ENCODE measurements around the gene GRPEL2. TPM values are rescaled to one million over a fixed set of nuclear protein-coding genes. Genes with fewer than 3 reads are reported as not detected.

The GRPEL2 gene
- total RNA-seq, 1 experiment from 2014 or later, result 48.9 TPM

DNA sequence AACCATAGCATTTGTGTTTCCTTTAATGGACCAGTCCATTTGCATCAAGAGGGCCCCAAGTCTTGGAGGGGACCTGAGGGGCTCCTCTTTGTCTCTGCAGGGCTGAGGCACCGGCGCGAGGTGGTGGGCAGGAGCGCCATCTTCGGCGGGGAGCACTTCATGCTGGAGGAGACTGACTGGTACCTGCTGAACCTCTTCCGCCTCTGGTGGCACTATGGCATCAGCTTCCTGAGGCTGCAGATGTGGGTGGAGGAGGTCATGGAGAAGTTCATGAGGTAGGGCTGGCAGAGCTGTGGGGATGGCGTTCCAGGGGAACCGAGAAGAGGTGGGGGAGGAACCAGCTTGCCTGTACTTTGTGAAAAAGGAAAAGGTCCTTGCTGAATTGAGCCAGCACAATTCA is 18.6 kb downstream of the GRPEL2 start:
- Histone ChIP-seq H4K20me1 (ENCODE audit: insufficient read depth) (no peaks in the 10 kb centered on the region), H3K4me1 (ENCODE audit: control insufficient read depth in 1 of 2, insufficient read depth in 2 of 2, low read length in 2 of 2) (peaks cover 4 to 13% of the 10 kb centered on the region in 2 experiments; a peak in 3 of 4 replicates), H3K9ac (ENCODE audit: low read length) (no peak overlapping the region), H3K9me3 (ENCODE audit: control insufficient read depth in 1 of 2, insufficient read depth in 1 of 2, low read depth in 1 of 2, low read length in 2 of 2) (no peaks in the 10 kb centered on the region), H3K27me3 (ENCODE audit: insufficient read depth, low read length) (no peaks in the 10 kb centered on the region), H3K36me3 (ENCODE audit: control insufficient read depth in 1 of 2, insufficient read depth in 2 of 2, low read length in 2 of 2) (no peaks in the 10 kb centered on the region), H3K4me3 (replicated peaks in 1 of 2; ENCODE audit: low read depth in 1 of 2, low read length in 2 of 2) (no peak overlapping the region), H3K27ac (ENCODE audit: low read depth, low read length) (no peak overlapping the region), H2AFZ (ENCODE audit: low read depth, low read length, poor library complexity, severe bottlenecking) (no peak overlapping the region), H3K79me2 (ENCODE audit: insufficient read depth, low read length) (no peaks in the 10 kb centered on the region), H3K9me2 (ENCODE audit: insufficient read depth) (no peaks in the 10 kb centered on the region), H3K4me2 (ENCODE audit: low read length) (no peak overlapping the region)
- intact Hi-C loops (cut with micrococcal nuclease), result no loop called here
- ATAC-seq, result no peak
- TF ChIP-seq, protein P1, sequence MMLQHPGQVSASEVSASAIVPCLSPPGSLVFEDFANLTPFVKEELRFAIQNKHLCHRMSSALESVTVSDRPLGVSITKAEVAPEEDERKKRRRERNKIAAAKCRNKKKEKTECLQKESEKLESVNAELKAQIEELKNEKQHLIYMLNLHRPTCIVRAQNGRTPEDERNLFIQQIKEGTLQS (IDR thresholded peaks at IDR 0.05), result no peak
- TF ChIP-seq, protein P2, sequence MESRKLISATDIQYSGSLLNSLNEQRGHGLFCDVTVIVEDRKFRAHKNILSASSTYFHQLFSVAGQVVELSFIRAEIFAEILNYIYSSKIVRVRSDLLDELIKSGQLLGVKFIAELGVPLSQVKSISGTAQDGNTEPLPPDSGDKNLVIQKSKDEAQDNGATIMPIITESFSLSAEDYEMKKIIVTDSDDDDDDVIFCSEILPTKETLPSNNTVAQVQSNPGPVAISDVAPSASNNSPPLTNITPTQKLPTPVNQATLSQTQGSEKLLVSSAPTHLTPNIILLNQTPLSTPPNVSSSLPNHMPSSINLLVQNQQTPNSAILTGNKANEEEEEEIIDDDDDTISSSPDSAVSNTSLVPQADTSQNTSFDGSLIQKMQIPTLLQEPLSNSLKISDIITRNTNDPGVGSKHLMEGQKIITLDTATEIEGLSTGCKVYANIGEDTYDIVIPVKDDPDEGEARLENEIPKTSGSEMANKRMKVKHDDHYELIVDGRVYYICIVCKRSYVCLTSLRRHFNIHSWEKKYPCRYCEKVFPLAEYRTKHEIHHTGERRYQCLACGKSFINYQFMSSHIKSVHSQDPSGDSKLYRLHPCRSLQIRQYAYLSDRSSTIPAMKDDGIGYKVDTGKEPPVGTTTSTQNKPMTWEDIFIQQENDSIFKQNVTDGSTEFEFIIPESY (IDR thresholded peaks at IDR 0.05; ENCODE audit: extremely low read depth, insufficient replicate concordance, low read length), result no peak
- TF ChIP-seq EGR1 (IDR thresholded peaks at IDR 0.05; ENCODE audit: low read depth), result no peak
- no peak for TF ChIP-seq TCF7L2 (IDR thresholded peaks at IDR 0.05; ENCODE audit: borderline replicate concordance, extremely low read depth, insufficient read depth, insufficient read length)
- no peak for TF ChIP-seq FOSL1 (IDR thresholded peaks at IDR 0.05; ENCODE audit: low read depth)
- TF ChIP-seq CBX3 (IDR thresholded peaks at IDR 0.05; ENCODE audit: low read depth), result no peak
- TF ChIP-seq YY1 (IDR thresholded peaks at IDR 0.05; ENCODE audit: extremely low read depth, insufficient replicate concordance, low read depth, low read length), result no peak
- no peak for TF ChIP-seq SRF (IDR thresholded peaks at IDR 0.05; ENCODE audit: low read depth)
- TF ChIP-seq EZH2phosphoT487 (IDR thresholded peaks at IDR 0.05; ENCODE audit: borderline replicate concordance), result no peak
- TF ChIP-seq ELF1 (IDR thresholded peaks at IDR 0.05; ENCODE audit: borderline replicate concordance, low read depth), result no peak
- TF ChIP-seq JUND (IDR thresholded peaks at IDR 0.05), result no peak
- BruUV-seq (replicated peaks), result no TSS peak
- DNase-seq (ENCODE audit: low read depth, low spot score), result no peak
- CTCF ChIA-PET, result no interaction called here
- POLR2A ChIA-PET, result no interaction called here
- RAD21 ChIA-PET (ENCODE audit: low non-redundant PET in 1 of 2, low total read pairs in 2 of 2, uncharacterized antibody in 2 of 2, unreplicated experiment in 2 of 2), result no interaction called here
